GM23338 (cell line): ENCODE data around the gene RNU6-7. TPM values are rescaled to one million over a fixed set of nuclear protein-coding genes. Genes with fewer than 3 reads are reported as not detected.

ENCODE experiments used
- ATAC-seq: fragments of 200-7000 bp; cut with Tn5 transposase; 3 replicates; pipeline ENCODE4 v1.9.1; 2020
- DNase-seq: peaks from one replicate; pipeline ENCODE4 v3.0.0-alpha.2; 2015; ENCODE audit warnings: low spot score
- H2AFZ ChIP-seq: fragments of 200-600 bp; sonication (generic); 2 replicates; pipeline ENCODE4 v1.8.0; 2016; ENCODE audit warnings: antibody characterized with exemption, mild to moderate bottlenecking, moderate library complexity
- H3F3A ChIP-seq: fragments of 200-600 bp; sonication (generic); replicated peaks from 2 replicates; pipeline ENCODE4 v1.8.0; 2017; ENCODE audit warnings: antibody characterized with exemption, mixed run types, low read depth
- H3K27ac ChIP-seq: fragments of 200-600 bp; sonication (generic); 2 replicates; pipeline ENCODE4 v1.6.1; 2016; ENCODE audit warnings: low read depth
- H3K27me3 ChIP-seq: fragments of 200-600 bp; sonication (generic); 2 replicates; pipeline ENCODE4 v1.8.0; 2016; ENCODE audit warnings: mild to moderate bottlenecking, mixed run types, moderate library complexity; ENCODE audit not compliant: insufficient read depth
- H3K36me3 ChIP-seq: fragments of 200-600 bp; sonication (generic); 2 replicates; pipeline ENCODE4 v1.8.0; 2016; ENCODE audit warnings: mild to moderate bottlenecking; ENCODE audit not compliant: insufficient read depth
- H3K4me1 ChIP-seq: fragments of 200-600 bp; sonication (generic); 2 replicates; pipeline ENCODE4 v1.8.0; 2016; ENCODE audit warnings: mild to moderate bottlenecking, moderate library complexity; ENCODE audit not compliant: insufficient read depth
- H3K4me2 ChIP-seq: fragments of 200-600 bp; sonication (generic); 2 replicates; pipeline ENCODE4 v1.7.1; 2017; ENCODE audit warnings: mixed run types
- H3K4me3 ChIP-seq: fragments of 200-600 bp; sonication (generic); 2 replicates; pipeline ENCODE4 v1.6.1; 2016; ENCODE audit warnings: mixed run types
- H3K79me2 ChIP-seq: fragments of 200-600 bp; sonication (generic); replicated peaks from 2 replicates; pipeline ENCODE4 v1.8.0; 2017; ENCODE audit warnings: mild to moderate bottlenecking; ENCODE audit not compliant: insufficient read depth
- H3K9me2 ChIP-seq: fragments of 200-600 bp; sonication (generic); 2 replicates; pipeline ENCODE4 v1.8.0; 2017; ENCODE audit not compliant: insufficient read depth
- H4K20me1 ChIP-seq: fragments of 200-600 bp; sonication (generic); replicated peaks from 2 replicates; pipeline ENCODE4 v1.8.0; 2017; ENCODE audit warnings: mild to moderate bottlenecking; ENCODE audit not compliant: insufficient read depth
- H3K27ac Mint-ChIP-seq: 2 replicates; pipeline ENCODE4 v1.8.0; 2020; ENCODE audit warnings: inconsistent platforms, mild to moderate bottlenecking, moderate library complexity, mixed read lengths
- H3K27me3 Mint-ChIP-seq: 3 replicates; pipeline ENCODE4 v1.8.0; 2022; ENCODE audit warnings: low read depth, mild to moderate bottlenecking, moderate library complexity, mixed read lengths, inconsistent platforms; ENCODE audit not compliant: insufficient read depth, poor library complexity
- H3K36me3 Mint-ChIP-seq: 3 replicates; pipeline ENCODE4 v1.8.0; 2021; ENCODE audit warnings: low read depth, mild to moderate bottlenecking, inconsistent platforms, moderate library complexity, mixed read lengths
- H3K4me1 Mint-ChIP-seq: 3 replicates; pipeline ENCODE4 v1.8.0; 2020; ENCODE audit warnings: mild to moderate bottlenecking, inconsistent platforms, mixed read lengths
- H3K4me3 Mint-ChIP-seq: 3 replicates; pipeline ENCODE4 v1.8.0; 2021; ENCODE audit warnings: moderate library complexity, mild to moderate bottlenecking, inconsistent platforms, mixed read lengths
- H3K9me3 Mint-ChIP-seq: 3 replicates; pipeline ENCODE4 v1.8.0; 2020; ENCODE audit warnings: moderate library complexity, mild to moderate bottlenecking, inconsistent platforms, mixed read lengths
- CREB1 ChIP-seq: fragments of 250-450 bp; sonication (Bioruptor Pico); IDR thresholded peaks from 2 replicates; pipeline ENCODE4 v1.5.0; 2020; ENCODE audit warnings: low read depth, mild to moderate bottlenecking, moderate library complexity
- EZH2 ChIP-seq: fragments of 200-600 bp; sonication (generic); IDR thresholded peaks from one replicate; pipeline ENCODE4 v1.8.0; 2017; ENCODE audit warnings: antibody characterized with exemption, mild to moderate bottlenecking, low read depth; ENCODE audit not compliant: unreplicated experiment
- EZH2phosphoT487 ChIP-seq: fragments of 200-600 bp; sonication (generic); IDR thresholded peaks from one replicate; pipeline ENCODE4 v1.8.1; 2018; ENCODE audit warnings: antibody characterized with exemption; ENCODE audit not compliant: unreplicated experiment
- JUNB ChIP-seq: IDR thresholded peaks from one replicate; pipeline ENCODE4 v1.6.1; 2016; ENCODE audit warnings: antibody characterized with exemption; ENCODE audit not compliant: unreplicated experiment
- NANOG ChIP-seq: IDR thresholded peaks from 2 replicates; pipeline ENCODE4 v1.6.1; 2016; ENCODE audit warnings: antibody characterized with exemption, borderline replicate concordance
- POLR2AphosphoS5 ChIP-seq: IDR thresholded peaks from 2 replicates; pipeline ENCODE4 v1.6.1; 2016; ENCODE audit warnings: antibody characterized with exemption, low read depth
- STAT1 ChIP-seq: IDR thresholded peaks from one replicate; pipeline ENCODE4 v1.6.1; 2016; ENCODE audit warnings: antibody characterized with exemption; ENCODE audit not compliant: unreplicated experiment
- ZNF114 ChIP-seq: fragments of 250-450 bp; sonication (Bioruptor Pico); IDR thresholded peaks from 2 replicates; pipeline ENCODE4 v1.5.0; 2020; ENCODE audit warnings: mild to moderate bottlenecking, moderate library complexity
- ZNF331 ChIP-seq: fragments of 250-450 bp; sonication (Bioruptor Pico); IDR thresholded peaks from 2 replicates; pipeline ENCODE4 v1.5.0; 2020; ENCODE audit warnings: low read depth, mild to moderate bottlenecking, moderate library complexity
- polyA plus RNA-seq: library from polyadenylated mRNA; unstranded; fragments of >200 nt; fragmentation: Nextera tagmentation; extraction: Ambion mirVana; gene quantifications from 2 replicates; pipeline ENCODE4 v1.2.1, GENCODE V29; 2016
- total RNA-seq: library from RNA; depleted of rRNA; stranded (reverse); fragments of >200 nt; shearing (Covaris generic); gene quantifications from 2 replicates; pipeline ENCODE4 v1.2.3, GENCODE V29; 2014
- TF ChIP-seq, protein P1 (sequence below): IDR thresholded peaks from one replicate; pipeline ENCODE4 v1.6.1; 2018; ENCODE audit warnings: antibody characterized with exemption; ENCODE audit not compliant: unreplicated experiment
- TF ChIP-seq, protein P2 (sequence below): fragments of 250-450 bp; sonication (Bioruptor Pico); IDR thresholded peaks from 2 replicates; pipeline ENCODE4 v1.5.0; 2020; ENCODE audit warnings: mild to moderate bottlenecking, moderate library complexity
- TF ChIP-seq, protein P3 (sequence below), 2 experiments: fragments of 200-600 bp in 1 of 2; sonication (generic) in 1 of 2; conservative IDR thresholded peaks; 2 replicates each; pipeline versions ENCODE4 v1.5.1 to v1.6.1; 2016 to 2017; ENCODE audit warnings: antibody characterized with exemption in 2 of 2, low read depth in 2 of 2, mild to moderate bottlenecking in 2 of 2, moderate library complexity in 1 of 2
- TF ChIP-seq, protein P4 (sequence below): IDR thresholded peaks from 2 replicates; pipeline ENCODE4 v1.6.1; 2016; ENCODE audit warnings: antibody characterized with exemption

Gene RNU6-7
- total and polyA plus RNA-seq, 2 experiments from 2014 or later, result 39.1 TPM; not detected in 1

DNA sequence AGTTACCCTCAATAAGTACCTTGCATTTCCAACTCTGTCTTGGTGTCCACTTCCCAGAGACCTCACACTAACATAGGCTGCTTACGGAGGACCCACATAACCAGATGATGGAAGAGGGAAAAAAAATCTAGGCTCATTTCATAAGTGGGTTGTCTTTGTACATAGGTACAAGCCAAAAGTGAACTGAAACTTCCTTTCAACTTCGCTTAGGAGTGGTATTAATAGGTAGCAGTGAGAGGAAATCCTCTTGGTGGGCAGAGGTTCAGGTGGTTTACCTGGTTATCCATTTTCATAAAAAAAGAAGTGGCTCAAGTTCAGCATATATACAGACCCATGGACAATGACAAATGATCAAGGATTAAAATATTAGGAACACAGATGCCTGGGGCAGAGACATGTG lies 35.8 kb upstream of the RNU6-7 start:
- H3K27me3 ChIP-seq, result no peaks in the 10 kb centered on the region
- no peak overlapping the region for H3K4me3 Mint-ChIP-seq
- no peak overlapping the region for H3K27ac ChIP-seq
- no peak overlapping the region for H2AFZ ChIP-seq
- H3K9me3 Mint-ChIP-seq, result peaks cover 8% of the 10 kb centered on the region; the same call in 1 of the 3 replicates
- H3K4me3 ChIP-seq, result no peak overlapping the region
- H3K27me3 Mint-ChIP-seq, result peaks cover 2% of the 10 kb centered on the region
- H4K20me1 ChIP-seq, result no peaks in the 10 kb centered on the region
- no peak for TF ChIP-seq EZH2phosphoT487
- TF ChIP-seq NANOG, result no peak
- TF ChIP-seq POLR2AphosphoS5, result no peak
- no peak for TF ChIP-seq EZH2
- no peak for TF ChIP-seq STAT1
- TF ChIP-seq, protein P1, sequence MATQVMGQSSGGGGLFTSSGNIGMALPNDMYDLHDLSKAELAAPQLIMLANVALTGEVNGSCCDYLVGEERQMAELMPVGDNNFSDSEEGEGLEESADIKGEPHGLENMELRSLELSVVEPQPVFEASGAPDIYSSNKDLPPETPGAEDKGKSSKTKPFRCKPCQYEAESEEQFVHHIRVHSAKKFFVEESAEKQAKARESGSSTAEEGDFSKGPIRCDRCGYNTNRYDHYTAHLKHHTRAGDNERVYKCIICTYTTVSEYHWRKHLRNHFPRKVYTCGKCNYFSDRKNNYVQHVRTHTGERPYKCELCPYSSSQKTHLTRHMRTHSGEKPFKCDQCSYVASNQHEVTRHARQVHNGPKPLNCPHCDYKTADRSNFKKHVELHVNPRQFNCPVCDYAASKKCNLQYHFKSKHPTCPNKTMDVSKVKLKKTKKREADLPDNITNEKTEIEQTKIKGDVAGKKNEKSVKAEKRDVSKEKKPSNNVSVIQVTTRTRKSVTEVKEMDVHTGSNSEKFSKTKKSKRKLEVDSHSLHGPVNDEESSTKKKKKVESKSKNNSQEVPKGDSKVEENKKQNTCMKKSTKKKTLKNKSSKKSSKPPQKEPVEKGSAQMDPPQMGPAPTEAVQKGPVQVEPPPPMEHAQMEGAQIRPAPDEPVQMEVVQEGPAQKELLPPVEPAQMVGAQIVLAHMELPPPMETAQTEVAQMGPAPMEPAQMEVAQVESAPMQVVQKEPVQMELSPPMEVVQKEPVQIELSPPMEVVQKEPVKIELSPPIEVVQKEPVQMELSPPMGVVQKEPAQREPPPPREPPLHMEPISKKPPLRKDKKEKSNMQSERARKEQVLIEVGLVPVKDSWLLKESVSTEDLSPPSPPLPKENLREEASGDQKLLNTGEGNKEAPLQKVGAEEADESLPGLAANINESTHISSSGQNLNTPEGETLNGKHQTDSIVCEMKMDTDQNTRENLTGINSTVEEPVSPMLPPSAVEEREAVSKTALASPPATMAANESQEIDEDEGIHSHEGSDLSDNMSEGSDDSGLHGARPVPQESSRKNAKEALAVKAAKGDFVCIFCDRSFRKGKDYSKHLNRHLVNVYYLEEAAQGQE, result no peak
- TF ChIP-seq ZNF114 (CRISPR knock-in tag), result no peak
- TF ChIP-seq, protein P2, sequence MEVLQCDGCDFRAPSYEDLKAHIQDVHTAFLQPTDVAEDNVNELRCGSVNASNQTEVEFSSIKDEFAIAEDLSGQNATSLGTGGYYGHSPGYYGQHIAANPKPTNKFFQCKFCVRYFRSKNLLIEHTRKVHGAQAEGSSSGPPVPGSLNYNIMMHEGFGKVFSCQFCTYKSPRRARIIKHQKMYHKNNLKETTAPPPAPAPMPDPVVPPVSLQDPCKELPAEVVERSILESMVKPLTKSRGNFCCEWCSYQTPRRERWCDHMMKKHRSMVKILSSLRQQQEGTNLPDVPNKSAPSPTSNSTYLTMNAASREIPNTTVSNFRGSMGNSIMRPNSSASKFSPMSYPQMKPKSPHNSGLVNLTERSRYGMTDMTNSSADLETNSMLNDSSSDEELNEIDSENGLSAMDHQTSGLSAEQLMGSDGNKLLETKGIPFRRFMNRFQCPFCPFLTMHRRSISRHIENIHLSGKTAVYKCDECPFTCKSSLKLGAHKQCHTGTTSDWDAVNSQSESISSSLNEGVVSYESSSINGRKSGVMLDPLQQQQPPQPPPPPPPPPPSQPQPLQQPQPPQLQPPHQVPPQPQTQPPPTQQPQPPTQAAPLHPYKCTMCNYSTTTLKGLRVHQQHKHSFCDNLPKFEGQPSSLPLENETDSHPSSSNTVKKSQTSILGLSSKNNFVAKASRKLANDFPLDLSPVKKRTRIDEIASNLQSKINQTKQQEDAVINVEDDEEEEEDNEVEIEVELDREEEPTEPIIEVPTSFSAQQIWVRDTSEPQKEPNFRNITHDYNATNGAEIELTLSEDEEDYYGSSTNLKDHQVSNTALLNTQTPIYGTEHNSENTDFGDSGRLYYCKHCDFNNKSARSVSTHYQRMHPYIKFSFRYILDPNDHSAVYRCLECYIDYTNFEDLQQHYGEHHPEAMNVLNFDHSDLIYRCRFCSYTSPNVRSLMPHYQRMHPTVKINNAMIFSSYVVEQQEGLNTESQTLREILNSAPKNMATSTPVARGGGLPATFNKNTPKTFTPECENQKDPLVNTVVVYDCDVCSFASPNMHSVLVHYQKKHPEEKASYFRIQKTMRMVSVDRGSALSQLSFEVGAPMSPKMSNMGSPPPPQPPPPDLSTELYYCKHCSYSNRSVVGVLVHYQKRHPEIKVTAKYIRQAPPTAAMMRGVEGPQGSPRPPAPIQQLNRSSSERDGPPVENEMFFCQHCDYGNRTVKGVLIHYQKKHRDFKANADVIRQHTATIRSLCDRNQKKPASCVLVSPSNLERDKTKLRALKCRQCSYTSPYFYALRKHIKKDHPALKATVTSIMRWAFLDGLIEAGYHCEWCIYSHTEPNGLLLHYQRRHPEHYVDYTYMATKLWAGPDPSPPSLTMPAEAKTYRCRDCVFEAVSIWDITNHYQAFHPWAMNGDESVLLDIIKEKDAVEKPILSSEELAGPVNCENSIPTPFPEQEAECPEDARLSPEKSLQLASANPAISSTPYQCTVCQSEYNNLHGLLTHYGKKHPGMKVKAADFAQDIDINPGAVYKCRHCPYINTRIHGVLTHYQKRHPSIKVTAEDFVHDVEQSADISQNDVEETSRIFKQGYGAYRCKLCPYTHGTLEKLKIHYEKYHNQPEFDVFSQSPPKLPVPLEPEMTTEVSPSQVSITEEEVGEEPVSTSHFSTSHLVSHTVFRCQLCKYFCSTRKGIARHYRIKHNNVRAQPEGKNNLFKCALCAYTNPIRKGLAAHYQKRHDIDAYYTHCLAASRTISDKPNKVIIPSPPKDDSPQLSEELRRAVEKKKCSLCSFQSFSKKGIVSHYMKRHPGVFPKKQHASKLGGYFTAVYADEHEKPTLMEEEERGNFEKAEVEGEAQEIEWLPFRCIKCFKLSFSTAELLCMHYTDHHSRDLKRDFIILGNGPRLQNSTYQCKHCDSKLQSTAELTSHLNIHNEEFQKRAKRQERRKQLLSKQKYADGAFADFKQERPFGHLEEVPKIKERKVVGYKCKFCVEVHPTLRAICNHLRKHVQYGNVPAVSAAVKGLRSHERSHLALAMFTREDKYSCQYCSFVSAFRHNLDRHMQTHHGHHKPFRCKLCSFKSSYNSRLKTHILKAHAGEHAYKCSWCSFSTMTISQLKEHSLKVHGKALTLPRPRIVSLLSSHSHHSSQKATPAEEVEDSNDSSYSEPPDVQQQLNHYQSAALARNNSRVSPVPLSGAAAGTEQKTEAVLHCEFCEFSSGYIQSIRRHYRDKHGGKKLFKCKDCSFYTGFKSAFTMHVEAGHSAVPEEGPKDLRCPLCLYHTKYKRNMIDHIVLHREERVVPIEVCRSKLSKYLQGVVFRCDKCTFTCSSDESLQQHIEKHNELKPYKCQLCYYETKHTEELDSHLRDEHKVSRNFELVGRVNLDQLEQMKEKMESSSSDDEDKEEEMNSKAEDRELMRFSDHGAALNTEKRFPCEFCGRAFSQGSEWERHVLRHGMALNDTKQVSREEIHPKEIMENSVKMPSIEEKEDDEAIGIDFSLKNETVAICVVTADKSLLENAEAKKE, result no peak
- TF ChIP-seq JUNB, result no peak
- no peak for TF ChIP-seq ZNF331
- TF ChIP-seq, protein P3, sequence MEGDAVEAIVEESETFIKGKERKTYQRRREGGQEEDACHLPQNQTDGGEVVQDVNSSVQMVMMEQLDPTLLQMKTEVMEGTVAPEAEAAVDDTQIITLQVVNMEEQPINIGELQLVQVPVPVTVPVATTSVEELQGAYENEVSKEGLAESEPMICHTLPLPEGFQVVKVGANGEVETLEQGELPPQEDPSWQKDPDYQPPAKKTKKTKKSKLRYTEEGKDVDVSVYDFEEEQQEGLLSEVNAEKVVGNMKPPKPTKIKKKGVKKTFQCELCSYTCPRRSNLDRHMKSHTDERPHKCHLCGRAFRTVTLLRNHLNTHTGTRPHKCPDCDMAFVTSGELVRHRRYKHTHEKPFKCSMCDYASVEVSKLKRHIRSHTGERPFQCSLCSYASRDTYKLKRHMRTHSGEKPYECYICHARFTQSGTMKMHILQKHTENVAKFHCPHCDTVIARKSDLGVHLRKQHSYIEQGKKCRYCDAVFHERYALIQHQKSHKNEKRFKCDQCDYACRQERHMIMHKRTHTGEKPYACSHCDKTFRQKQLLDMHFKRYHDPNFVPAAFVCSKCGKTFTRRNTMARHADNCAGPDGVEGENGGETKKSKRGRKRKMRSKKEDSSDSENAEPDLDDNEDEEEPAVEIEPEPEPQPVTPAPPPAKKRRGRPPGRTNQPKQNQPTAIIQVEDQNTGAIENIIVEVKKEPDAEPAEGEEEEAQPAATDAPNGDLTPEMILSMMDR (conservative IDR thresholded peaks at IDR 0.05; ENCODE audit: low read depth in 2 of 2), result no peak
- no peak for TF ChIP-seq CREB1 (CRISPR knock-in tag)
- TF ChIP-seq, protein P4, sequence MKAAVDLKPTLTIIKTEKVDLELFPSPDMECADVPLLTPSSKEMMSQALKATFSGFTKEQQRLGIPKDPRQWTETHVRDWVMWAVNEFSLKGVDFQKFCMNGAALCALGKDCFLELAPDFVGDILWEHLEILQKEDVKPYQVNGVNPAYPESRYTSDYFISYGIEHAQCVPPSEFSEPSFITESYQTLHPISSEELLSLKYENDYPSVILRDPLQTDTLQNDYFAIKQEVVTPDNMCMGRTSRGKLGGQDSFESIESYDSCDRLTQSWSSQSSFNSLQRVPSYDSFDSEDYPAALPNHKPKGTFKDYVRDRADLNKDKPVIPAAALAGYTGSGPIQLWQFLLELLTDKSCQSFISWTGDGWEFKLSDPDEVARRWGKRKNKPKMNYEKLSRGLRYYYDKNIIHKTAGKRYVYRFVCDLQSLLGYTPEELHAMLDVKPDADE, result no peak
- H3K4me1 ChIP-seq, result no peaks in the 10 kb centered on the region
- DNase-seq (no peak), ATAC-seq (no peak)
- H3F3A ChIP-seq, result no peaks in the 10 kb centered on the region
- H3K36me3 ChIP-seq, result no peaks in the 10 kb centered on the region
- no peak overlapping the region for H3K27ac Mint-ChIP-seq
- H3K79me2 ChIP-seq, result no peaks in the 10 kb centered on the region
- H3K4me1 Mint-ChIP-seq, result peaks cover 6% of the 10 kb centered on the region; the same call in 2 of the 3 replicates
- H3K9me2 ChIP-seq, result 0 out of 2 replicates have a peak, but pooled peaks cover 3% of the 10 kb centered on the region
- H3K4me2 ChIP-seq, result no peak overlapping the region
- no peaks in the 10 kb centered on the region for H3K36me3 Mint-ChIP-seq
